Measurements from ENCODE around the gene CCNQ.

- TF ChIP-seq CTCF (conservative IDR thresholded peaks at IDR 0.05 in 1 of 2, IDR thresholded peaks at IDR 0.05 in 1 of 2; ENCODE audit: low read depth in 1 of 2, low read length in 2 of 2) (no peak), EZH2 (IDR thresholded peaks at IDR 0.05; ENCODE audit: low read length, missing control alignments) (no peak)
Observed at GRCh38 chrX:153628665-153629064, 29.7 kb upstream of the CCNQ start.
